Fibroblast of gingiva (primary cell): ENCODE data around the gene EFCAB6.

ENCODE experiments used
- DNase-seq: peaks from one replicate; pipeline ENCODE4 v3.0.0-alpha.2; 2011; ENCODE audit warnings: low read depth

Gene EFCAB6

GRCh38 chr22:43802897-43803495 lies 9.1 kb downstream of the EFCAB6 start:
- no peak for DNase-seq

DNA sequence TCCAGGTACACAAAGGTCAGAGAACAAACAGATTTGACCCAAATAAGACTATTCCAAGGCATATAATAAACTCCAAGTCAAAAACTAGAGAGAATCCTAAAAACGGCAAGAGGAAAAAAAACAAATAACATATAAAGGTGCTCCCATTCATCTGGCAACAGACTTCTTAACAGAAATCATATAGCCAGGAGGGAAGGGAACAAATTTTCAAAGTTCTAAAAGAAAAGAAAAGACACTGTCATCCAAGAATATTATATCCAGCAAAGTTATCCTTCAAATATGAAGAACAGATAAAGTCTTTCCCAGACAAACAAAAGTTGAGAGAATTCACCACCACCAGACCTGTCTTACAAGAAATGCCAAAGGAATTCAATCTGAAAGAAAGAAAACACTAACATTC lies 11.1 kb downstream of the EFCAB6 start:
- DNase-seq: no peak

DNA sequence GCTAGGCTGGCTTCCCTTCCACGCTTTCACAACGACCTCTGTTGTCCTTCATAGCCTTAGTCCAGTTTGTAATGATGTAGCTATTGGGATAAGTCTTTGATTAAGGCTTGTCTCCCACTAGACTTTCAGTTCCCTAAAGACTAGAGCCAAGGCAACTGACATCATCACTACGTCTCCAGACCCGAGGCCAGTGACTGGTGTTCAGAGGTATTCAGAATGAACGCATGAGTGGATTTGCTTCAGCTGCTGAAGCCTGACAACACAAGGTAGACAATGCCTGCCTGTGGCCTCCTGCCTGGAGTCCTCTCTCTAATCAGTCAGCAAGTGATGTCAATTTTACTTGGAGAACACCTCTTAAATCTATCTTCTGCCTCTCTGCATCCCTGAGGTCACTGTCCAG lies 13.6 kb downstream of the EFCAB6 start:
- DNase-seq: no peak

GRCh38 chr22:43796567-43796966 lies 15.5 kb downstream of the EFCAB6 start:
- DNase-seq: peak; percentile 21

GRCh38 chr22:43795320-43795719 lies 16.8 kb downstream of the EFCAB6 start:
- DNase-seq: no peak

DNA sequence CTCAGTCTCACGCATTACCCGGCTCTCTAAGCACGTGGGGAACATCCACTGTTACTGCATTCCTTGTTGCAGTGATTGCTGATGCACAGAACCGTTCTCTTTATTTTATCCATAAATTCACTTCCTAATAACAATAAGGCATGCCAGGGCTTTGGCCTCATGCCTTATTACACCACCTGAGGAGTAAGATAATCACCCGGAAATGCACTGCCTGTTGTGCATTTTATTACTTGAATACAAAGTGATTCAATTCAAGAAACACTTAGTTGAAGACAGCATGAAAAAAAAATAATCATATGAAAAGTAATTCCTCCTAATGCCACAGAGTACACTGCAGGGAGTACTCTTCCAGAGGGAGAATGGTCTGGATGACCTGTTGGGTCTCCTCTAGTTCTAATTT lies 19.2 kb downstream of the EFCAB6 start:
- DNase-seq: no peak

- peak; percentile 82 for DNase-seq
These were observed 22.7 kb downstream of the EFCAB6 start for GRCh38 chr22:43789452-43789851.

DNA sequence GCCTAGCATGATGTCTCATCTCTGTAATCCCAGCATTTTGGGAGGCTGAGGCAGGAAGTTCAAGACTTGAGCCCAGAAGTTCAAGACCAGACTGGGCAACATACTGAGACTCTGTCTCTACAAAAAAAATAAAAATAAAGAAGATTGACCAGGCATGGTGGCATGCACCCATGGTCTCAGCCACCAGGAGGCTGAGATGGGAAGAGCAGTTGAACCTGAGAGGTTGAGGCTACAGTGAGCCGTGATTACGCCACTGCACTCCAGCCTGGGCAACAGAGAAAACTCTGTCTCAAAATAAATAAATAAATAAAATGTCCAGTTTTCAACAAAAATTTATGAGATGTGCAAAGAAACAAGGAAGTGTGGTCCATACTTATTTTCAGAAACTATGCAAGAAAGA lies 28.3 kb downstream of the EFCAB6 start:
- no peak for DNase-seq

- DNase-seq: no peak
These were observed 29.7 kb downstream of the EFCAB6 start for GRCh38 chr22:43782448-43782847.

- DNase-seq: peak; percentile 34
These were observed 34.8 kb downstream of the EFCAB6 start for GRCh38 chr22:43777286-43777685.

DNA sequence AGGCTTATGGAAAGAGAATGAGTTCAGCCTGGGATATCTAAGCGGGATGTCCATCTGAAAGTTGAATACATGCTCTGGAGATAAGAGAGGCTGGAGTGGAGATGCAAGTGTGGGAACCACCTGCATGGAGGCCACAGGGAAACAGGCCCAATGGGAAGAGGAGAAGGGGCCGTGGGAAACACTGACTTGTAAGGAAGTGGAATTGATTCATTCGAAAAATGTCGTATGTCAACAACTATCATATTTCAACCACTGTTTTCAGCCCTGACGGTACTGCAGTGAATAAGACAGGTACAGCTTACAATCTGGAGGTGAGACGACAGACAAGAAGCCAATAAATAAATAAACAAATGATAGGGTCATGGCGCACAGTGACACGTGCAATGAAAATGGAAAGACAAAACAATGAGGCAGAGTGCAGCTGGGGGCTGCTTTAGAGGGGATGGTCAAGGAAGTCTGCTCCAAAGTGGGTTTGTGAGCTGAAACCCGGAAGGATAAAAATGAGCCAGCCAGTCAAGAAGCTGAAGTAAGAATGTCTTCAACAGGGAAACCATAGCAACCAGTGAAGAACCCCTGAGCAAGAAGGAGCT lies 35.9 kb downstream of the EFCAB6 start:
- no peak for DNase-seq

- no peak for DNase-seq
These were observed 37.7 kb downstream of the EFCAB6 start for GRCh38 chr22:43774318-43774915.

DNA sequence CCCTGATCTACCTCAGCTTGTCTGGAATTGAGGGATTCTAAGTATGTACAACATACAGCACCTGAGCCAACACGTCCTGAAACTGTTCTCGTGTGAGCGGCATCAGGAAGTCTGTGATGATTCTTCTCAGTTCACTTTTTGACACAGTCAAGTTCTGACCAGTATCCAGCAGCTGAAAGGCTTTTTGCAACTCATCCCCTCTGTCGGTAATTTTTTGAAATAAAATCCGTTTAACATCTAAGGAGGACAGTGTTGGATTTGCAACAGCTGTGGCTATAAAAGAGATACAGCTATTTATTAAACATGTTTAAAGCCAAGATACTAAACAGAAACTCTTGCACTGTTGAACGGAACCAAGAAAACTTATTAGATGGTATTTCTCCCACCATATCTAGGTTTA lies 39.3 kb downstream of the EFCAB6 start:
- DNase-seq: no peak

GRCh38 chr22:43755452-43755851 lies 56.7 kb downstream of the EFCAB6 start:
- DNase-seq: no peak

DNA sequence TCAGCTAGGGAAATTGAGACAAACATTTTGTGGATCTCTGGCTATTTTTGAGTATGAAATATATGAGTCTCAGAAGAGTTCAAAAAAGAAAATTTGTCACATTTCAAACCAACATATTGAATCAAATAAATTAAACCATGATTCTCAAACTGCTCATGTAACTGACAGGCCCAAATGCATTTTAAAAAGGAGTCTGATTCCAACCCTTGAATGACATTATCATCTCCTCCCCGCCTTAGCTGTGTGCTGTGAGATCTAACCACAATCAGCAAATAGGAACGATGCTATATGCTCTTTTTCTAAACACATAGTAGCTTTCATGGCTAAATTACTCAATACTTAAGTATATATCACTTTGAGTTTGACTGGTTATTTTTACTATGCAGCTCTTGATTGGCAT lies 57.1 kb downstream of the EFCAB6 start:
- no peak for DNase-seq

DNA sequence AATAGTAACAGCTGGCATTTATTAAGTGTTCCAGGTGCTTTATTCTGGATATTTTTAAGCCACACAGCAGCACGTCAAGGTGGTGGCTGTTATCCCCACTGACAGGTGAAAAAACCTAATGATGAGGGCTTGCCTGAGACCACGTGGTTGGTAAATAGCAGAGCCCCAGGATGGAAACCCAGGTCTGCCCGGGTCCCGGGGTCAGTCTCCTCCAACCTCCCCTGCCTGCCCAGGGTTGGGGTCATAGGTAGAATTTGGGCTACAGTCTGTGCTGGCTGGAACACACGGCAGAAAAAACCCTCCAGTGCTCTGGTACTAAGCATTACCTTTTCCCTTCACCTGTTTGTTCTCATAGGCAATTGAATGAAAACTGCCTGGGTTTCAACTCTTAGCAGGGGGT lies 57.9 kb downstream of the EFCAB6 start:
- no peak for DNase-seq

GRCh38 chr22:43753688-43754087 lies 58.4 kb downstream of the EFCAB6 start:
- DNase-seq: no peak

DNA sequence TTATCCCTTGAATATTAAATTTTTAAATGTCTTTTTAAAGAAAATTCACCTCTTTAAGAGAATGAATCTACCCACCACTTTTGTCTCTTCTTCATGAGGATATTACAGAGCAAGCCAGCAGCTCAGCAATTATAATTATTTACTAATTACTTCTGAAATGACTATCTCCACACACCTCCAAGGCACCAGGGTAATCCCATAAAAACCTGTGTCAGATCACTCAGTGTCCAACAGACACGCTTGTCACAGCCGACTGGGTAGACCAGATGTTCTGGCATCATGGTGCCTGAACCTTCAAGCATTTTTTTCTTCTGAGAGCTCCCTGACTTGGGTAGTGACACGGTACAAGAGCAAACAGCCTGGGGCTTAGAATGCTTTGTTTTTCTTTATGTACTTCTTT lies 61.4 kb downstream of the EFCAB6 start:
- no peak for DNase-seq

GRCh38 chr22:43749473-43749872 lies 62.6 kb downstream of the EFCAB6 start:
- no peak for DNase-seq

- DNase-seq: no peak
These were observed 64.2 kb downstream of the EFCAB6 start for GRCh38 chr22:43747877-43748276.

DNA sequence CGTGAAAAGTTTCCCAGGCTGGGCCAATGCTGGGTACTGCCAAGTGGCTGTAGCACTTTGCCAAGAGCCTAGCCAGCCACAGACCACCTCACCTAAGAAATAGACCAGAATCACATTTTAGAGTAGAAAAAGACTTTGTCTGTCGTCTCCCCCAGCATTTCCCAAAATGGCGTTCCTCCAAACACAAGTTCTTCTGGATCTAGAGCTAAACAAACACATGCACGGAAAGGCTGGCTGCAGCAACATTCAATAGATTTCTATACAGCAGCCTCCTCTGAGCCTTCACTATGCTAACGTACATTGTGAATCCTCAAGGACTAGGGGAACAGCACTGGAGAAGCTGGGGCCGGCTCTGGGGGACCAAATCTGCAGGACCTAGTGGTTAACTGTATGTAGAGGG lies 65.0 kb downstream of the EFCAB6 start:
- DNase-seq: no peak

DNA sequence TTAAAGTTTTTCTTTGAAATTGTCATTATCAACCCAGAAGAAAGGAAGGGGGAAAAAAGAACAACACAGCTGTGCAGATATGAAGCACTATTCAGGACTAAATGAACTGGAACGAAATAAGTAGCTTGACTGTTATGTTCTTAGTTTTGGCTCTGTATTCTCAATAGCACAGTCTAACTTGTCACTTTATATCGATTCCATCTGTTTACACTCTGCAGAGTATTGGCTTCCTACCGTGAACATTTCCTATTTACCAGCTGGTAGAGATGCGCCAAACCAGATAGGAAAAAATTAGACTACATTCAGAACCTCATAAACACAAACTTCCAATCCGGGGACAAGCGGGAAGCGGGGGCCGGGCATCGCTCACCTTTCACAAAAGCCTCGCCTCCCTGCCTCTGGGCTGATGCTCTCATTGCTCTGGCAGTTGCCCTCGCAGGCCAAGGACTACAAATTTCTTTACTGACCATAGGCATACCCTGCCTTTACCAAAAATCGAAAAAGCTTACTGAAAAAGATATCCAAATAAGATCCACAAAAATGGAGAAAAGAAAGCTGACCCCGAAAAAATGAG lies 66.2 kb downstream of the EFCAB6 start:
- DNase-seq: no peak

GRCh38 chr22:43745411-43745770 lies 66.7 kb downstream of the EFCAB6 start:
- DNase-seq: no peak
